Activated CD4-positive, alpha-beta T cell treated with anti-CD3 and anti-CD28 coated beads, Interleukin-2, amount 10 ng/mL, durations not matched to agents 7 days and 5 days (primary cell): ENCODE measurements around the gene LTN1. TPM values are rescaled to one million over a fixed set of nuclear protein-coding genes. Genes with fewer than 3 reads are reported as not detected.
A peak's percentile ranks its signal among the peaks of the same experiment; 100 is the strongest.

Experiments used
- CTCF ChIA-PET: fragments of 350-600 bp; sonication (Branson Sonifier 250); formaldehyde crosslinking; loops from one replicate; lab custom pipeline; 2021; ENCODE audit warnings: antibody characterized with exemption; lab: Charles Lee
- POLR2A ChIA-PET: fragments of 350-600 bp; sonication (Branson Sonifier 250); formaldehyde crosslinking; loops from one replicate; lab custom pipeline; 2021; ENCODE audit warnings: antibody characterized with exemption; lab: Charles Lee
- DNase-seq: peaks from one replicate; pipeline ENCODE4 v3.0.0-alpha.2; 2020
- H3K27ac Mint-ChIP-seq: one replicate; pipeline ENCODE4 v1.8.0; 2021; ENCODE audit warnings: mild to moderate bottlenecking, moderate library complexity, mixed read lengths
- H3K27me3 Mint-ChIP-seq: one replicate; pipeline ENCODE4 v1.8.0; 2021; ENCODE audit warnings: mixed read lengths
- H3K36me3 Mint-ChIP-seq: one replicate; pipeline ENCODE4 v1.8.0; 2021; ENCODE audit warnings: low read depth, mixed read lengths
- H3K4me1 Mint-ChIP-seq: one replicate; pipeline ENCODE4 v1.8.0; 2021; ENCODE audit warnings: mixed read lengths
- H3K4me3 Mint-ChIP-seq: one replicate; pipeline ENCODE4 v1.8.0; 2021; ENCODE audit warnings: mild to moderate bottlenecking, moderate library complexity, mixed read lengths
- H3K9me3 Mint-ChIP-seq: one replicate; pipeline ENCODE4 v1.8.0; 2021; ENCODE audit warnings: mixed read lengths
- total RNA-seq, 2 experiments: library from RNA; stranded (reverse); gene quantifications; one replicate each; pipeline ENCODE4 v1.2.3, GENCODE V29; 2021

The LTN1 gene, protein sequence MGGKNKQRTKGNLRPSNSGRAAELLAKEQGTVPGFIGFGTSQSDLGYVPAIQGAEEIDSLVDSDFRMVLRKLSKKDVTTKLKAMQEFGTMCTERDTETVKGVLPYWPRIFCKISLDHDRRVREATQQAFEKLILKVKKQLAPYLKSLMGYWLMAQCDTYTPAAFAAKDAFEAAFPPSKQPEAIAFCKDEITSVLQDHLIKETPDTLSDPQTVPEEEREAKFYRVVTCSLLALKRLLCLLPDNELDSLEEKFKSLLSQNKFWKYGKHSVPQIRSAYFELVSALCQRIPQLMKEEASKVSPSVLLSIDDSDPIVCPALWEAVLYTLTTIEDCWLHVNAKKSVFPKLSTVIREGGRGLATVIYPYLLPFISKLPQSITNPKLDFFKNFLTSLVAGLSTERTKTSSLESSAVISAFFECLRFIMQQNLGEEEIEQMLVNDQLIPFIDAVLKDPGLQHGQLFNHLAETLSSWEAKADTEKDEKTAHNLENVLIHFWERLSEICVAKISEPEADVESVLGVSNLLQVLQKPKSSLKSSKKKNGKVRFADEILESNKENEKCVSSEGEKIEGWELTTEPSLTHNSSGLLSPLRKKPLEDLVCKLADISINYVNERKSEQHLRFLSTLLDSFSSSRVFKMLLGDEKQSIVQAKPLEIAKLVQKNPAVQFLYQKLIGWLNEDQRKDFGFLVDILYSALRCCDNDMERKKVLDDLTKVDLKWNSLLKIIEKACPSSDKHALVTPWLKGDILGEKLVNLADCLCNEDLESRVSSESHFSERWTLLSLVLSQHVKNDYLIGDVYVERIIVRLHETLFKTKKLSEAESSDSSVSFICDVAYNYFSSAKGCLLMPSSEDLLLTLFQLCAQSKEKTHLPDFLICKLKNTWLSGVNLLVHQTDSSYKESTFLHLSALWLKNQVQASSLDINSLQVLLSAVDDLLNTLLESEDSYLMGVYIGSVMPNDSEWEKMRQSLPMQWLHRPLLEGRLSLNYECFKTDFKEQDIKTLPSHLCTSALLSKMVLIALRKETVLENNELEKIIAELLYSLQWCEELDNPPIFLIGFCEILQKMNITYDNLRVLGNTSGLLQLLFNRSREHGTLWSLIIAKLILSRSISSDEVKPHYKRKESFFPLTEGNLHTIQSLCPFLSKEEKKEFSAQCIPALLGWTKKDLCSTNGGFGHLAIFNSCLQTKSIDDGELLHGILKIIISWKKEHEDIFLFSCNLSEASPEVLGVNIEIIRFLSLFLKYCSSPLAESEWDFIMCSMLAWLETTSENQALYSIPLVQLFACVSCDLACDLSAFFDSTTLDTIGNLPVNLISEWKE (N-terminal part only)
- total RNA-seq: 10 to 100 TPM; 25.7 to 27.4 TPM

DNA sequence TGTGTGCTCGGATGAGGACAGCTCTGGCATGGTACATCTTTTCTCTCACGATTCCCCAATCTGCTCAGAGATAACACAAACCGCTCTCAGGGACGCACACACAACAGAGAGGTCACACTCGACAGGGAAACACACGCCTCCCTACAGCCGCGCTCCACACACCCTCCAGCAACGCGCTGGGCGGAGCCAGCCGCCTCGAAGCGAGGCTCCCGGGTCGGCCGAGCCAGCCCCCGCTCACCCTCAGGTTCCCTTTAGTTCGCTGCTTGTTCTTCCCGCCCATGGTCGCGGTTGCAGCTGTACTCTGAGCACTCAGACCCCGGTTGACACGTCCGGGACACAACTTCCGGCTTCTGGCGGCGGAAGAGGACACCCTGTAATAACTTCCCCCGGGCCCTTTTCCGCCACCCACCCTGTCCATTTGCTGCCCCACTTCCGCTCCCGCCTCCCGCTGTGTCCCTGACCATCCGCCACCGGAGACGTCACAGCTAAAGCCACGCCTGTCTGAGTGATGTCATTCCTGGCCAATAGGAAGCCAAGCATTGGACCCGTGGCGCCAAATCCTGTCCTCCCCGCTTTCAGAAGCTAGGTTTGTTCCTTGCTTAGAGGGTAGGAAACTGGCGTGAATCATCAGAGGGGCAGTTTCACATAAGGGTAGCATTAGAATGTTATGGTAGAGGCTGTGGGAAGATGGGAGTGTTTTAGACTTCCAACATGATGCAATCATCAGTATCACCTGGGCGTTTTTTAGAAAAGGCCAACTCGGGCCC lies at the start of gene LTN1:
LTN1 (minus strand) TSS at position 352 of the 767 bp plus-strand sequence; CDS start at position 280, 72 bp downstream.
- Mint-ChIP-seq H3K4me1 (peaks cover 36% of the 10 kb centered on the region), H3K4me3 (peak within 1 kb of the TSS; percentile 98), H3K9me3 (no peaks in the 10 kb centered on the region), H3K27me3 (no peaks in the 10 kb centered on the region), H3K36me3 (peaks cover 18% of the 10 kb centered on the region), H3K27ac (peak within 1 kb of the TSS; percentile 99)
- peak; percentile 100 for DNase-seq
- ChIA-PET POLR2A (interaction anchor here (0.6 to 1.4 kb wide), 3 partner anchors 10 to 80 kb away, joined by 3 to 10 read pairs (median 3); no protein-coding TSS in a partner anchor), CTCF (interaction anchor here (0.7 to 2.7 kb wide), 4 partner anchors 10 to 30 kb away, joined by 3 to 6 read pairs (median 4); no protein-coding TSS in a partner anchor)

DNA sequence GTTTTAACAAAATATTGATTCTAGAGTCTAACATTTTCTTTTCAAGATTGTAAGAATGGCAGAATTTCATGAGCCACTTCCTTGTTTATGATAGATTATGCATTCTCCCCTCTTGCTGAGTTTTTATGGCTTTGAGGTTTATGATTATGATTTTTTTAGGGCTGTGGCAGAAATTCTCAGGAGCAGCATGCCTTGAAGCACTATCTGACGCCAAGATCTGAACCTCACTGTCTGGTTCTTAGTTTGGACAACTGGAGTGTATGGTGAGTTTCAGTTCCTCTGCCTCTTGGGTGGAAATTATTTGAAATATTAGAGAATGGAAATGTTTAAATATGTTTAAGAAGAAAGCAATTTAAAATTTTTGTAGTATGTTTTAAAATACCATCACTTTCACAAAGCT lies 42.0 kb upstream of the LTN1 start:
- no peaks in the 10 kb centered on the region for H3K27me3 Mint-ChIP-seq
- POLR2A ChIA-PET: no interaction called here
- CTCF ChIA-PET: interaction anchor here (1.9 kb wide), 1 partner anchor 9 kb away, joined by 7 read pairs; no protein-coding TSS in a partner anchor
- no peaks in the 10 kb centered on the region for H3K9me3 Mint-ChIP-seq
- H3K36me3 Mint-ChIP-seq: peaks cover 58% of the 10 kb centered on the region
- no peak overlapping the region for H3K27ac Mint-ChIP-seq
- DNase-seq: no peak
- peaks cover 10% of the 10 kb centered on the region for H3K4me1 Mint-ChIP-seq
- H3K4me3 Mint-ChIP-seq: no peak overlapping the region

DNA sequence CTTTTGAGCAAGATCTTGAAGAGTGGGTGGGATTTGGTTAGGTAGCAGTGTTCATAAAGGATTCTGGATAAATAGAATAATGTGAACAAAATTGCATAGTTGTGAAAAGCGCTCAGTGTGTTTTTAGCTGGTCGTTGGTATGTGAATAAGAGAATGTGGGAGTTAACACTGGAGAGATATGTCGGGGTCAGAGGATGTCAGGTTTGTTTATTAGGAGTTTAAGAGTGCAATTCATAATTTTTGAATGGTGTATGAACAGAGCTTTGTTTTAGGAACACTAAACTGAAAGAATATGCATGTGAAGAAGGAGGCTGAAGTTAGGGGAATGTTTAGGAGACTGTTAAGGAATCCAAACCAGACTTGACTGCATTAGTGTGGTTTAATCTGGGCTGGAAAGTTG lies 41.2 kb upstream of the LTN1 start:
- Mint-ChIP-seq H3K36me3 (peaks cover 59% of the 10 kb centered on the region), H3K27me3 (no peaks in the 10 kb centered on the region), H3K9me3 (no peaks in the 10 kb centered on the region), H3K4me1 (peaks cover 14% of the 10 kb centered on the region), H3K4me3 (no peak overlapping the region), H3K27ac (no peak overlapping the region)
- ChIA-PET POLR2A (no interaction called here), CTCF (interaction anchor here (0.6 kb wide), 2 partner anchors 23 to 1919 kb away, joined by 3 read pairs; no protein-coding TSS in a partner anchor)
- no peak for DNase-seq

DNA sequence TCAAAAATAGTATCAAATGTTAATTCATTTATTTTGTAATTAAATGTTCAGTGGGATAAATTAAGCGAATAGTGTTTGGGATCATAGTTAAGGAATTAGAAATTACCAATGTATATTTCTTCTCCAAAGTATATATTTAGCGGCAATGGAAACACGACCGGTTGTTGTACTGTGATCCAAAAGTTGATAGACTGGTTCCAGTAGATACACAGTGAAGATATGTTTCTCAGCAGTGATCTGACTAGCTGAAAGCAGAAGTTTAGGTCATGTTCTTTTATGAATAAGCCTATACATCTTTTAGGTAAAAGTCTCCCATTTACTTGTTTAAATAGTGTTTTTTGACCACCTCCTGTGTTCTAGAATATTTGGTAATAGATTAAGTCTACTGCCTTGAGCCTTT lies 40.6 kb upstream of the LTN1 start:
- Mint-ChIP-seq H3K4me3 (no peak overlapping the region), H3K27ac (no peak overlapping the region), H3K27me3 (no peaks in the 10 kb centered on the region), H3K4me1 (peaks cover 14% of the 10 kb centered on the region), H3K9me3 (no peaks in the 10 kb centered on the region), H3K36me3 (peaks cover 57% of the 10 kb centered on the region)
- ChIA-PET CTCF (interaction anchor here (0.6 kb wide), 1 partner anchor 1919 kb away, joined by 3 read pairs; no protein-coding TSS in a partner anchor), POLR2A (no interaction called here)
- DNase-seq: no peak

DNA sequence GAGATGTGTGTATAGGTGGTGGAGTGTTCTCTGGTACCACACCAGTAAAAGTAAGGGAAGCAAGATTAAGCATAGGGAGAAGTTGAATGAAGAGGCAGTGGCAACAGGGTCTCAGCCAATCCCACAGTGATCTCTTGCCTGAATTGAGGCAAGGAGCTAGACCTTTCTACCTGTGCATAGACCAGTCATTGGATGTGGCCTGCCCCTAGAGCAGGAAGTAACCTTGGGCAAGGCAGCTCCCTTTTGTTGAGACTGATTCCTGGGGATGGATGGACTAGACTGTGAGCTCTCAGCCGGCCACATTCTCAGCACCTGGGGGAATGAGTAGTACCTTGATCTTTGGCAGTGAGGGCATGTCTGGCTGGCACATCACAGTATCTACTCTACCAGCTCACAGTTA lies 38.2 kb upstream of the LTN1 start:
- Mint-ChIP-seq H3K4me1 (peaks cover 26% of the 10 kb centered on the region), H3K4me3 (no peak overlapping the region), H3K27me3 (no peaks in the 10 kb centered on the region), H3K36me3 (peaks cover 52% of the 10 kb centered on the region), H3K9me3 (no peaks in the 10 kb centered on the region), H3K27ac (no peak overlapping the region)
- ChIA-PET POLR2A (no interaction called here), CTCF (interaction anchor here (0.6 to 1.2 kb wide), 3 partner anchors 11 to 41 kb away, joined by 3 read pairs; no protein-coding TSS in a partner anchor)
- DNase-seq: no peak

DNA sequence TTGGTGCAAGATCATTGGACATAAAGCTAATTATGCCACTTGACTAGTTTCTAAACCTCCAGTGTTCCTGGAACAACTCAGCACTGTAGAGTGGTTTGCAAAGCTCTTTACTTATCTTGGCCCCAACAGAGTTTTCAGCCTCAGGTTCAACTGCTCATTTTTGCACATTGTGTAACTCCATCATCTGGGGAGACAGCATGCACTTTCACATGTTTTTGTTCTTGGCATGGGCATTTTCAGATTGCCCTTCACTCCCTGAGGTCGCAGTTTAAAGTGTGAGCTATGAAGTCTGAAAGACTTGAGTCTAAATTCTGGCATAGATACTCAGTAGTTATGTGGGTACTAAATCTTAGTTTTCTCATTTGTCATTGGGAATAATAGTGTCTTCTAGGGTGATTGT lies 36.8 kb upstream of the LTN1 start:
- Mint-ChIP-seq H3K4me1 (peaks cover 32% of the 10 kb centered on the region), H3K36me3 (peaks cover 50% of the 10 kb centered on the region), H3K27me3 (no peaks in the 10 kb centered on the region), H3K4me3 (no peak overlapping the region), H3K27ac (no peak overlapping the region), H3K9me3 (no peaks in the 10 kb centered on the region)
- CTCF ChIA-PET: interaction anchor here (0.5 to 1.8 kb wide), 5 partner anchors 10 to 90 kb away, joined by 3 to 5 read pairs (median 3); partner anchors contain the start of gene CCT8
- no peak for DNase-seq
- POLR2A ChIA-PET: interaction anchor here (0.6 kb wide), 1 partner anchor 10 kb away, joined by 9 read pairs; the partner anchor contains the start of gene RWDD2B

DNA sequence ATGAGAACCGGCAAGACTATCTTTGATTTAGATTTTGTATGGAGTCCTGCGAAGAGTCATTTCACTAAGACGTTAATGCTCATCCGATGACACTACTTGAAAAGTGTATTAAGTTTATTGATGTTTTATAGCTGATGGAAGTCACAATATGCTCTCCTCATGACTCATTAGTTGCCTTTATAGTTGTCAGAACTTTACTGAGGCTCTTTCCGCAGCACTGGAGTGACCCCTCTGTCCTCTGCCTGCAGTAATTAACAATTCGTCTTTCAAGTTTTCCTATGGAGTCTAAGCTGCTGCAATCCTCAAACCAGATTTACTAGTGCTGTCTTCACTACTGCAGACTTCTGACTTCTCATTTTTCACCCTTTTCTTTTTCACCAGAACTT lies 32.6 kb upstream of the LTN1 start:
- Mint-ChIP-seq H3K4me1 (peaks cover 52% of the 10 kb centered on the region), H3K4me3 (peak overlapping the region; percentile 96), H3K9me3 (no peaks in the 10 kb centered on the region), H3K27me3 (no peaks in the 10 kb centered on the region), H3K36me3 (peaks cover 22% of the 10 kb centered on the region), H3K27ac (peak overlapping the region; percentile 98)
- ChIA-PET CTCF (interaction anchor here (0.8 to 1.9 kb wide), 4 partner anchors 10 to 48 kb away, joined by 3 to 7 read pairs (median 6); partner anchors contain the start of gene CCT8), POLR2A (interaction anchor here (2.2 kb wide), 1 partner anchor 23 kb away, joined by 15 read pairs; no protein-coding TSS in a partner anchor)
- no peak for DNase-seq

DNA sequence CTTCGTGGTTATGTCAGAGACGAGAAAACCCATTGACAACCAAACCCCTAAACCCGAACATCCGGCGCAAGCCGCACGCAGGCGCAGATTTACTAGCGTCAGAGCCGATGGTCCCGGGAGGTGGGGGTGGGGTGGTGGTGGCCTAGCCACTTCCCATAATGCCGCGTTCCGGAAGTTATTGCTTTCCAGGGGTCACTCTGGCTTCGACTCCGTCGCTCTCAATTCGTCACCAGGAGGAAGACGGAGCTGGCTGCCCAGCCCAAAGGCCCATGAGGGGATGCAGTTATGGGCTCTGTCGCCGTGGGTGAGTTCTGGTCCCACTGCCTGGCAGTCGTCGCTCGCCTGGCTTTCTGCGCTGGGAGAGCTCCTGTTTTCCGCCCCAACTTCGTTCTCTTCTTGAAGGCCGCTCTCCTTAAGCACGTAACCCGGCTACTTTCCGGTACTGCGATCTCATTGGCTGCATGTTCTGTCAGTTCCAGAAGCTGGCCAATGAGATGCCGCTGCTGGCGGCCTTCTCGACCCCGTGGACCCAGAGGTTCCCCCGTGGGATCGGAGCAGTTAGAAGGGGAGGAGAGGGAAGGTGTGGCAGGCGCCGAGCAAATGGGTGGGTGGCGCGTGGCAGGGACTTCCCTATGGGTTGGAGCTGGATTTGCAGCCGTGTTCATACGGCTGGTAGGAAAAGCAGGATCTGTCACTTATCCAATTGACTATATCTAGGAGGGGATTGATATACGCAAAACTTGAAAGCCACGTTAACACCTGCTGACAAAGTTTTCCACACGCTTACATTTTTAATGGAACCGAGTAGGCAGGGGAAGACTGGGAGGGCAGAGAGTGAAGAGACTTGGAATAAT lies 32.0 kb upstream of the LTN1 start, which contains the start of gene USP16:
USP16 (plus strand) TSS at position 195 of the 854 bp plus-strand sequence. CDS start 3,246 bp downstream, outside the sequence.
- Mint-ChIP-seq H3K36me3 (peaks cover 22% of the 10 kb centered on the region), H3K27ac (peak within 1 kb of the TSS; percentile 98), H3K9me3 (no peaks in the 10 kb centered on the region), H3K4me1 (peaks cover 56% of the 10 kb centered on the region), H3K27me3 (no peaks in the 10 kb centered on the region), H3K4me3 (peak within 1 kb of the TSS; percentile 96)
- DNase-seq: peak; percentile 95
- ChIA-PET POLR2A (interaction anchor here (2.2 kb wide), 1 partner anchor 22 kb away, joined by 15 read pairs; no protein-coding TSS in a partner anchor), CTCF (interaction anchor here (0.8 to 1.9 kb wide), 5 partner anchors 11 to 49 kb away, joined by 3 to 7 read pairs (median 5); partner anchors contain the start of gene CCT8)

DNA sequence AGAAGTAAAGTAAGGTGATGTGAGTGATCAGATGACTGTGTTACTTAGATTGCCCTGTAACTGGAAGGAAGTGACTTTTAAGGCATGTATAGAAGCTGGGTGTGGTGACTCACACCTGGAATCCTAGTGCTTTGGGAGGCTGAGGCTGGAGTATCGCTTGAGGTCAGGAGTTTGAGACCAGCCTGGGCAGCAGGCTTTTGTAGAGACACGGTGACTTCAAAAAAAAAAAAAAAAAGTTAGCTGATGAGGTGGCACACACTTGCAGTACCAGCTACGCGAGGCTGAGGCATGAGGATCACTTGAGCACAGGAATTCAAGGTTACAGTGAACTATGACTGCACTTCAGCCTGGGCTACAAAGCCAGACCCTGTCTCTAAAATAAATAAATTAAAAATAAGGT lies 29.5 kb upstream of the LTN1 start:
- POLR2A ChIA-PET: interaction anchor here (0.6 kb wide), 1 partner anchor 72 kb away, joined by 4 read pairs; no protein-coding TSS in a partner anchor
- DNase-seq: no peak
- CTCF ChIA-PET: interaction anchor here (0.6 to 1.2 kb wide), 3 partner anchors 30 to 152 kb away, joined by 3 to 4 read pairs (median 3); partner anchors contain the start of gene LTN1
- no peaks in the 10 kb centered on the region for H3K9me3 Mint-ChIP-seq
- peaks cover 63% of the 10 kb centered on the region for H3K4me1 Mint-ChIP-seq
- peaks cover 12% of the 10 kb centered on the region for H3K36me3 Mint-ChIP-seq
- no peak overlapping the region for H3K4me3 Mint-ChIP-seq
- no peaks in the 10 kb centered on the region for H3K27me3 Mint-ChIP-seq
- H3K27ac Mint-ChIP-seq: peak overlapping the region; percentile 86

DNA sequence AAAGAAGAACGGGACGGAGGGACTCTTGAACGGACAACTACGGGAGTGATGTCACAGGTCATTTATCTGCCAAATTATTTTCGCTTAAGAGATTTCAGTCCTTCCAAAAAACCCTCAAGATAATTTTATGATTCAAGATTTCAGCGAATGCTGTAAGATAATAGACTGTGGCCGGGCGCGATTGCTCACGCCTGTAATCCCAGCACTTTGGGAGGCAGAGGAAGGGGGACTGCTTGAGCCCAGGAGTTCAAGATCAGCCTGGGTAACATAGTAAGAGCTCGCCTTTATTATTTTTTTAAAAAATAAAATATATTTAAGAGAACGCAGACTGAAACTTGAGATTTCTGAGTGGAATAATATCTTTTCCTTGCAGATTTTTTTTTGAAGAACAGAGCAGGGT lies 25.9 kb upstream of the LTN1 start:
- Mint-ChIP-seq H3K36me3 (peaks cover 4% of the 10 kb centered on the region), H3K4me3 (peak overlapping the region; percentile 80), H3K9me3 (no peaks in the 10 kb centered on the region), H3K27ac (peak overlapping the region; percentile 93), H3K4me1 (peaks cover 45% of the 10 kb centered on the region), H3K27me3 (no peaks in the 10 kb centered on the region)
- ChIA-PET CTCF (interaction anchor here (0.6 to 1.5 kb wide), 3 partner anchors 10 to 300 kb away, joined by 4 to 6 read pairs (median 6); no protein-coding TSS in a partner anchor), POLR2A (interaction anchor here (1.8 kb wide), 1 partner anchor 16 kb away, joined by 6 read pairs; no protein-coding TSS in a partner anchor)
- DNase-seq: no peak
